Central memory CD8-positive, alpha-beta T cell (primary cell): ENCODE measurements around the gene RELA.
"Not testable (repeated sequence)": the region's sequence is repeated elsewhere in the genome, so short reads cannot be mapped to it uniquely, and the experiment has no call there.

Source experiments
- ATAC-seq: fragments of 150-1000 bp; cut with Tn5 transposase; replicated peaks from 2 replicates; pipeline ENCODE4 v1.10.0; 2022; ENCODE audit warnings: mild to moderate bottlenecking, moderate FRiP score, moderate number of reproducible peaks; ENCODE audit not compliant: poor library complexity, severe bottlenecking; ENCODE audit errors: extremely low read depth
- DNase-seq, 2 donors: peaks; one replicate each; pipeline ENCODE4 v3.0.0; 2021; ENCODE audit warnings: low spot score in 2 of 2
- H3K27ac Mint-ChIP-seq: one replicate; pipeline ENCODE4 v1.8.0; 2022; ENCODE audit warnings: low read depth, mild to moderate bottlenecking, moderate library complexity, mixed read lengths
- H3K27me3 Mint-ChIP-seq: one replicate; pipeline ENCODE4 v1.8.0; 2022; ENCODE audit warnings: mixed read lengths
- H3K36me3 Mint-ChIP-seq: one replicate; pipeline ENCODE4 v1.8.0; 2022; ENCODE audit warnings: mild to moderate bottlenecking, moderate library complexity, mixed read lengths; ENCODE audit not compliant: insufficient read depth
- H3K4me1 Mint-ChIP-seq: one replicate; pipeline ENCODE4 v1.8.0; 2022; ENCODE audit warnings: mixed read lengths
- H3K4me3 Mint-ChIP-seq: one replicate; pipeline ENCODE4 v1.8.0; 2022; ENCODE audit warnings: mild to moderate bottlenecking, moderate library complexity, mixed read lengths
- H3K9me3 Mint-ChIP-seq: one replicate; pipeline ENCODE4 v1.8.0; 2022; ENCODE audit warnings: mixed read lengths

The RELA gene

DNA sequence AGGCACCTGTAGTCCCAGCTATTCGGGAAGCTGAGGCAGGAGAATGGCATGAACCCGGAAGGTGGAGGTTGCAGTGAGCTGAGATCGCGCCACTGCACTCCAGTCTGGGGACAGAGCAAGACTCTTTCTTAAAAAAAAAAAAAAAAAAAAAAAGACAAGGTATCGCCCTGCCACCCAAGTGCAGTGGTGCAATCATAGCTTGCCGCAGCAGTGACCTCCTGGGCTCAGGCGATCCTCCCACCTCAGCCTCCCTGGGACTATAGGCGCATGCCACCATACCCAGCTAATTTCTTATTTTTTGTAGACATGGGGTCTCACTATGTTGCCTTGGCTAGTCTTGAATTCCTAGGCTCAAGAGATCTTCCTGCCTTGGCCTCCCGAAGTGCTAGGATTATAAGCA lies 1.8 kb downstream of the RELA start:
- not testable (repeated sequence) for ATAC-seq, DNase-seq, H3K27me3 Mint-ChIP-seq, H3K9me3 Mint-ChIP-seq
- H3K36me3 Mint-ChIP-seq = peaks cover 54% of the 10 kb centered on the region
- peaks cover 42% of the 10 kb centered on the region for H3K4me1 Mint-ChIP-seq
- peak overlapping the region; percentile 84 for H3K4me3 Mint-ChIP-seq
- peak overlapping the region; percentile 44 for H3K27ac Mint-ChIP-seq

DNA sequence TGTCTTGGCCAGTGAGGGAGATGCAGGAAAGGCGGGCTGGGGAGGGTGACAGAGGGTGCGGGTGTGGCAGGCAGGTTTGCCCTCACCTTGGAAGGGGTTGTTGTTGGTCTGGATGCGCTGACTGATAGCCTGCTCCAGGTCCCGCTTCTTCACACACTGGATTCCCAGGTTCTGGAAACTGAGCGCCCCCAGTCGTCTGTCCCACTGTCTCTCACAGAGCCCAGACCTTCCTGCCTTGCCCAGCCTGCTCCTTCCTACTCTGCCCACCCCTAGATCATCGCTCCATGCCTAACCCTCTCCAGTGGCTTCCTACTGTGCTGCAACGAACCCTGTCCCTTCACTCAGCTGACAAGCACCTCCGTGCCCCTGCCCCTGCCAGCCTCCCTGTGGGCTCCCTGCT lies 2.7 kb downstream of the RELA start:
- no peak overlapping the region for H3K4me3 Mint-ChIP-seq
- H3K36me3 Mint-ChIP-seq = peaks cover 63% of the 10 kb centered on the region
- no peaks in the 10 kb centered on the region for H3K27me3 Mint-ChIP-seq
- DNase-seq (no peak), ATAC-seq (no peak)
- peak overlapping the region; percentile 44 for H3K27ac Mint-ChIP-seq
- H3K9me3 Mint-ChIP-seq = no peaks in the 10 kb centered on the region
- peaks cover 50% of the 10 kb centered on the region for H3K4me1 Mint-ChIP-seq

DNA sequence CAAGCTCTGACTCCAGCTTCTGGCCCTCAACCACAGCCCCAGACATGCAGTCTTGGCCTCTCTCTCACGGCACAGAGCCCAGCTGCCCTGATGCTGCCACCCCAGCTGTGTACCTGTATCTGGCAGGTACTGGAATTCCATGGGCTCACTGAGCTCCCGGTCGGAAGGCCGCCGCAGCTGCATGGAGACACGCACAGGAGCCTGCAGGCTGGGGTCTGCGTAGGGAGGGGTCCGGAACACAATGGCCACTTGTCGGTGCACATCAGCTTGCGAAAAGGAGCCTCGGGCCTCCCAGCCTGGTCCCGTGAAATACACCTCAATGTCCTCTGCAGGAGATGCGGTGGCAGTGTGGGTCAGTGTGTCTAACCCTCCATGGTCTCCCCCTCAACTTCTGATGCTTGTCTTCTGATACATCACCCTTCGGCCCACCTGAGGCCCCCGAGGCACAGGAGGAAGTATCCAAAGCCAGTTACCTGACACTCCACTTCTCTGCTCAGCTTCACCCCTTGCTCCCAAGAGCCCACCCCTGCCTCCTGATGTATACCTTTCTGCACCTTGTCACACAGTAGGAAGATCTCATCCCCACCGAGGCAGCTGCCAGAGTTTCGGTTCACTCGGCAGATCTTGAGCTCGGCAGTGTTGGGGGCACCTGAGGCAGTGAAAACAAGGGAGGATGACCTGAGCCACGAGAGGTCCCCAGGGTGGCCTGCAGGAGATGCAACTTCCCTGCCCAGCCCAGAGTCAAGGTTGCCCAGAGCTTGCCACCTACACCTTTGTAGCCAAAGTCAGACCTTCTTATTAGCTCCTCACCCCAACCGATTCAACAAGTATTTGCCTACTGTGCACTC lies 4.3 kb downstream of the RELA start:
- Mint-ChIP-seq H3K27ac (peak overlapping the region; percentile 20), H3K27me3 (no peaks in the 10 kb centered on the region), H3K36me3 (peaks cover 76% of the 10 kb centered on the region), H3K9me3 (no peaks in the 10 kb centered on the region), H3K4me3 (peak overlapping the region; percentile 11), H3K4me1 (peaks cover 56% of the 10 kb centered on the region)
- ATAC-seq = no peak
- no peak for DNase-seq

DNA sequence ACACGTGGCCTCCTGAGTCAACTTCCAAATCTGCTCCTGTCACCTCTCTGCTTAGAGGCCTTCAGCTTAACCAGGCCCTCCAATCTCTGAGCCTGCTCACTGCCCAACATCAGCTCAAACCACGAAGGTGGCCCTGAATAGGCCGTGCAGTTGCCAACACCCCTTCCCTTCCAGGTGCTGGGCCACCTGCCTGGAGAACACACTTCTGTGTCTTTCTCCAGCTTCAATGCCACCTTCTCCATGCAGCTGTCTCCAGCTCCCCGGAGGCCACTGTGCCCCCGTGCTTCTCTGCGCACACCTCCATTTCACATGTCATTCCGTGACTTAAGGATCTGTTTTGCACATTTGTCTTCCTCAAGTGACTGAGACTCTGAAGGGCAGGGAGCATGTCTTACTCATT lies 5.3 kb downstream of the RELA start:
- ATAC-seq (no peak), DNase-seq (no peak)
- H3K4me3 Mint-ChIP-seq = peak overlapping the region; percentile 36
- H3K9me3 Mint-ChIP-seq = no peaks in the 10 kb centered on the region
- H3K36me3 Mint-ChIP-seq = peaks cover 86% of the 10 kb centered on the region
- H3K27me3 Mint-ChIP-seq = no peaks in the 10 kb centered on the region
- H3K4me1 Mint-ChIP-seq = peaks cover 66% of the 10 kb centered on the region
- H3K27ac Mint-ChIP-seq = peak overlapping the region; percentile 14

DNA sequence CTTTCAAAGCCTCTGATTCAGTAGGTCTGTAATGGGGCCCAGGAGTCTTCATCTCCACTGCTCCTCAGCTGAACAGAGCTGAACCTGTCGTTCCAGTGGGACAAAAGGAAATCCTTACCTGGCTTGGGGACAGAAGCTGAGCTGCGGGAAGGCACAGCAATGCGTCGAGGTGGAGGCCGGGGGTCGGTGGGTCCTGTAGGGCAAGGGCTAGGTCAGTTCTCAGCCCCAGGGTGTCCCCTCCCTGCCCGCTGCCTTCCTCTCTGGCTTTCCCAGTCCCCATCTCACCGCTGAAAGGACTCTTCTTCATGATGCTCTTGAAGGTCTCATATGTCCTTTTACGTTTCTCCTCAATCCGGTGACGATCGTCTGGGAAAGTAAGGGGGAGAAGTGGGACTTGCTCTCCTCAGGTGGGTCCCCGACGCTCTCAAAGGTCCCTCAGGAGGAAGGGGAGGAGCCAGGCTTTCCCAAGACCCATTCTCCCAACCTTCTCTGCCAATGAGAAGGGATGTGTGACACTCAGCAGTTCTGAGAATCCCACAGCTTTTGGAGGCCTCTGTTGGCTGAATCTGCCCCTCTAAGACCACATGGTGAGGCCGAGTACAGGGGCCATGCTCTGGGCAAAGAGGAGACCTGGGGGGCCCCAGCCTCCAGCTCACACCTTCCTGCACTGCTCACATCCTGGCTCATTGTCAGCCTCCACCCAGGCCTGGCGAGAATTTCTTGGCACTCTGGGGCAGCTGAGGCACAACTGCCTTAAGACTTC lies 7.0 kb downstream of the RELA start:
- no peaks in the 10 kb centered on the region for H3K9me3 Mint-ChIP-seq
- DNase-seq (no peak), ATAC-seq (no peak)
- peaks cover 96% of the 10 kb centered on the region for H3K36me3 Mint-ChIP-seq
- H3K27ac Mint-ChIP-seq = peak overlapping the region; percentile 52
- peak overlapping the region; percentile 12 for H3K4me3 Mint-ChIP-seq
- peaks cover 80% of the 10 kb centered on the region for H3K4me1 Mint-ChIP-seq
- no peaks in the 10 kb centered on the region for H3K27me3 Mint-ChIP-seq

DNA sequence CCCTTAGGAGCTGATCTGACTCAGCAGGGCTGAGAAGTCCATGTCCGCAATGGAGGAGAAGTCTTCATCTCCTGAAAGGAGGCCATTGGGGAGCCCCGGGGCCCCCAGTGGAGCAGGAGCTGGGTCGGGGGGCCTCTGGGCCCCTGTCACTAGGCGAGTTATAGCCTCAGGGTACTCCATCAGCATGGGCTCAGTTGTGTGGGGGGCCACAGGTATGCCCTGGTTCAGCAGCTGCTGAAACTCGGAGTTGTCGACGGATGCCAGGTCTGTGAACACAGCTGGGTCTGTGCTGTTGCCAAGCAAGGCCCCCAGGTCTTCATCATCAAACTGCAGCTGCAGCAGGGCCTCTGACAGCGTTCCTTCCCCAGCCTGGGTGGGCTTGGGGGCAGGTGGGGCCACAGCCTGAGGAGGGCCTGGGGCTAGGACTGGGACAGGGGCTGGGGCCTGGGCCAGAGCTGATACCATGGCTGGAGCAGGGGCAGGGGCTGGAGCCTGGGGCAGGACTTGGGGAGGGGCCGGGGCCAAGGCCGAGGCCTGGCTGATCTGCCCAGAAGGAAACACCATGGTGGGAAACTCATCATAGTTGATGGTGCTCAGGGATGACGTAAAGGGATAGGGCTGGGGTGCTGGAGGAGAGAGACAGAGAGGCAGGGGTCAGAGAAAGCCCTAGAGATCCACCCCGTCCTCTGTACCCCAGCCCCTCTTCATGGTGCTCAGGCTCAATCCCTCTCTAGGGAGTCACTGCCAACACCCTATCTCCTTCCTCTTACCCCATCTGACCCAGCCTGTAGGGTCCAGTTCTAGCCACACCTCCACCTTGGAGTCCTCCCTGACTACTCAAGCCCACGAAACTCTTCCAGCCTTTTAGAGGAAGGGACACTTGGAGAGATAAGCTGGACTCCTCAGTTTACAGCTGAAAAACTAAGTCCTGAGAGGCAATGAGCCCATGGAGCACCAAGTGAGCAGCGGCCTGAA lies 8.1 kb downstream of the RELA start:
- peak overlapping the region; percentile 12 for H3K4me3 Mint-ChIP-seq
- ATAC-seq = no peak
- no peaks in the 10 kb centered on the region for H3K9me3 Mint-ChIP-seq
- H3K4me1 Mint-ChIP-seq = peaks cover 74% of the 10 kb centered on the region
- peaks cover 96% of the 10 kb centered on the region for H3K36me3 Mint-ChIP-seq
- no peaks in the 10 kb centered on the region for H3K27me3 Mint-ChIP-seq
- no peak for DNase-seq
- peak overlapping the region; percentile 94 for H3K27ac Mint-ChIP-seq

DNA sequence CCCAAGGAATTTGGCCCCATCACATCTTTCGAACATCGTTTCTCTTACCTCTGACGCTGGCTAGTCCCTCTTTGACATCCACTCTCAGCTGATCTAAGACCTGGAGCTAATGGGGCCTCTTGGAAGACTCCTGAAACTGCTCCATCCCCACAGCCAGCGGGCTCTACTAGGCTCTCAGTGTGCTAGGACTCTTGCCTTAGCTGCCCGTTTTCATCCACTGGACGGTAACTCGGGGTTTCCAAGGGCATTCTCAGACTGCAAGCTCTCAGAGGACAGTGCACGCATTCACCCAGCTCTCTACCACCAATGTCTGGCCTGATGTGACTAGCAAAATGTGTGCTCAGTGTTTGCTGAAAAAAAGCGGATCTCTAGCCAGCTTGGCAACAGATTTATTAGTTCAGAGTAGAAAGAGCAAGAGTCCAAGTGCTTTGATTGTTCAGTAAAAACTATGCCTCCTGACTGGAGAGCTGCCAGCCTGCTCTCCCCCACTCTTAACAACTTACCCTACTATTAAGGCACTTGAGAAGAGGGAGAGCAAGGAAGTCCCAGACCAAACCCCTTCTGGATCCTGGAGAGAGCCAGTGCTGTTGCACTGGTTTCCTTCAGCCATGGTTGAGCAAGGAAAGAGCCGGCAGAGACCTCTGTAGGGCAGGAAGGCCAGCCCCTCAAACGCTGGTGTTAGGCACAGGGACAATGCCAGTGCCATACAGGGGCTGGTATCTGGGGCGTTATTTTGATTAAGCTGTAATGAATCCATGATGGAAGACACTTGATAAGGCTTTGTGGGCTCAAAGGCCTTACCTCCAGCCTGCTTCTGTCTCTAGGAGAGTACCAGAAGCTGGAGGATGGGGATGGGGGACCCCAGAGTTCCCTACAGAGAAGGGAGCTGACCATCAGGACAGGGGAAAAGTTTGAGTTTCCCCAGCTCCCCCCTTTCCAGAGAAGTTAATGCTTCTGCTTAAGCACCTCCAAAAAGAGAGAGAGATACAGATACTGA lies 9.2 kb downstream of the RELA start:
- ATAC-seq = no peak
- H3K36me3 Mint-ChIP-seq = peaks cover 96% of the 10 kb centered on the region
- peaks cover 64% of the 10 kb centered on the region for H3K4me1 Mint-ChIP-seq
- DNase-seq = no peak
- H3K27me3 Mint-ChIP-seq = no peaks in the 10 kb centered on the region
- no peaks in the 10 kb centered on the region for H3K9me3 Mint-ChIP-seq
- peak overlapping the region; percentile 94 for H3K27ac Mint-ChIP-seq
- H3K4me3 Mint-ChIP-seq = peak overlapping the region; percentile 74

DNA sequence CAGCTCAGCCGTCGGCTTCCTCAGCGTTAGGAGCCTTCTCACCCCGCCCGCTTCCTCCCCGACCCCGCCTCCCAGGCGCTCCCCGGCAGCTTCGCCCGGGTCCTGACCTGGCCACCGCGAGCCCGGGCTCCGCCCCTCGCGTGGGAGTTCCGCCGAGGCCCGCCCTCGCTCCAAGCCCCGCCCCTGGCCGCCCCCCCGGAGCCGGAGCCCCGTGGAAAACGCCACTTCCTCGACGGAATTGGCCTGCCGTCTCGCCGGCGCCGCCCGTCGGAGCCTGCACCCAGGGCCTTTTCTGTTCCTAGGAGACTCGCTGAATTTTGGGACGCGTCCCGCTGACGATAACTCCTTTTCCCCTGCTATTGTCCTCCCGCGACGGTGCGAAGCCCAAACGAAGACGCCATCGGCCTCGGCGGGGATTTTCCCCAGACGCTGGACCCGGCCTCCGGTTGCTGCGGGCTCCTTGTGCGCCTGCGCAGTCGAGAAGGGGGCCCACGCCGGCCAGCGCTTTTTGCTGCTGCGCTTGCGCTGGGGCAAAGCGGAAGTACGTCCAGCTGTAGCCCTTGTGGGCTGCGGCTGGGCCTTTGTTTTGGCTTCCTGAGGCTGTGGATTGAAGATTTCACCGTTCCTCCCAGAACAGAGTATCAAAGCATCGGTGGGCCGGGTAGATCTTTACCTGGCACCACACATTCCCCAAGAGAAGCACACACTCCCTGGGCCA lies 10.0 kb downstream of the RELA start:
- peaks cover 55% of the 10 kb centered on the region for H3K4me1 Mint-ChIP-seq
- H3K9me3 Mint-ChIP-seq = no peaks in the 10 kb centered on the region
- ATAC-seq (peak; percentile 84), DNase-seq (peak; percentile 94 to 97)
- H3K27ac Mint-ChIP-seq = peak overlapping the region; percentile 94
- H3K36me3 Mint-ChIP-seq = peaks cover 98% of the 10 kb centered on the region
- no peaks in the 10 kb centered on the region for H3K27me3 Mint-ChIP-seq
- H3K4me3 Mint-ChIP-seq = peak overlapping the region; percentile 74

DNA sequence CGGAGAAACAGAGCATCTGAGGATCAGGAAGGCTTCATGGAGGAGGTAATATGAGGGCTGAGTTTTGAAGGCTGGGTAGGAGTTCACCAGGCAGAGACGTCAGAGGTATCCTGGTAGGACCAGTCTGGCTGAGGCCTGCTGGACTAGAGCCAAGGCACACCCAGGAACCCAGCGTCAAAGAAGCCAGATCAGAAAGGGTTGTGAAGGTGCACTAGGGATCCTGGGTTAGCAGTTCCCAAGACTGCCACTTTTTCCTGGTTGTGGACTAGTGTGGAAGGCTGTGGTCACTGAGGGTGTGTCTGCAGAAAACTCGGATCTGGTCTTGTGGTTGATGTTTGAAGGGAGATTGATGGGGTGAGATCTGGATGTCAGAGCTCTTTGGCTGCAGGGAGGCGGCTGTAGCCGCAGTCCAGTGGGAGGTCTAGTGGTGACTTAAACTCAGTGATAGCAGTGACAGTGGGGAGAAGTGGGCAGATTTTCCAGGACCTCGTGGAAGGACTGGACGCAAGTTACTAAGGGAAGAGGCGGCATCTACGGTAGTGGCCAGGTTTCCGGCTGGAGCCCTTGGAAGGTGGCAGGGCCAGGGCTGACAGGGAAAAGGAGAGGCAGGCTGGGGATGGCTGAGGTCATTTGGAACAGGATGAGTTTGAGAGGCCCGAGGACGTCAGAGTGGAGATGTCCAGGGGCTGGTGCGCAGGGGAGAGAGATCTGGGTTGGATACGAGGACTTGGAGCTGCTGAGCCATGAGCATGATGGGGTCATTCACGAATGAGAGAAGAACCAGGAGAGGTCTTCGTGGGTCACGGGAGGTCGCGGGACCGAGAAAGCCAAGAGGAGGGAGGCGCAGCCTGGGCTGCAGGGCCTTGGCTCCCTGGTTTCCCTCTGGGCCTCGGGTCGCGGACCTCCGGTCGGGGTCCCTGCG lies 10.9 kb downstream of the RELA start:
- H3K4me3 Mint-ChIP-seq = peak overlapping the region; percentile 74
- ATAC-seq = peak; percentile 3
- DNase-seq = no peak
- no peaks in the 10 kb centered on the region for H3K9me3 Mint-ChIP-seq
- H3K4me1 Mint-ChIP-seq = peaks cover 47% of the 10 kb centered on the region
- peaks cover 91% of the 10 kb centered on the region for H3K36me3 Mint-ChIP-seq
- H3K27ac Mint-ChIP-seq = peak overlapping the region; percentile 94
- H3K27me3 Mint-ChIP-seq = no peaks in the 10 kb centered on the region

DNA sequence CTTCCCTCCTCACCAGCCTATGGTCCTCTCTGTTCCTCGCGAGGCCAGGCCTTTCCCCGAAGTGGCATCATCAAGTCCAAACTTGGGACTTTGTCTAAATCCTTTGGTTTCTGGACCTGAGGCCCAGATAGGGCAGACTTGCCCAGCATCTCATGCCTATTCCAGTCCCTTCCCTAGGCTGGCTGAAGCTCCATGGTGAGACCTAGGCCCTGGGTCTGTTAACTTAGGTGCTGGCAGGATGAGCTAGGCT lies 11.5 kb downstream of the RELA start:
- peaks cover 41% of the 10 kb centered on the region for H3K4me1 Mint-ChIP-seq
- ATAC-seq (no peak), DNase-seq (no peak)
- peak overlapping the region; percentile 94 for H3K27ac Mint-ChIP-seq
- H3K36me3 Mint-ChIP-seq = peaks cover 88% of the 10 kb centered on the region
- no peaks in the 10 kb centered on the region for H3K27me3 Mint-ChIP-seq
- no peaks in the 10 kb centered on the region for H3K9me3 Mint-ChIP-seq
- peak overlapping the region; percentile 74 for H3K4me3 Mint-ChIP-seq
